H1 (cell line): ENCODE measurements around the gene FBXO34. TPM values are rescaled to one million over a fixed set of nuclear protein-coding genes. Genes with fewer than 3 reads are reported as not detected.

Experiments used
- CTCF ChIA-PET: fragments of 300-600 bp; sonication (Branson Sonifier 250); formaldehyde crosslinking; loops from one replicate; lab custom pipeline; 2021; ENCODE audit not compliant: partially characterized antibody; lab: Charles Lee
- POLR2A ChIA-PET: fragments of 300-600 bp; sonication (Branson Sonifier 250); formaldehyde crosslinking; loops from one replicate; lab custom pipeline; 2021; ENCODE audit warnings: inconsistent platforms; ENCODE audit not compliant: partially characterized antibody; lab: Charles Lee
- DNase-seq, 2 experiments: peaks; one replicate each; pipeline versions ENCODE4 v3.0.0 to v3.0.0-alpha.2; 2010 to 2022; ENCODE audit warnings: low spot score in 2 of 2, low read depth in 1 of 2, mixed read lengths in 1 of 2
- FAIRE-seq: peaks from 2 replicates; lab custom pipeline; 2011; peaks lifted over from hg19 to GRCh38; lab: Jason Lieb, UNC
- H2AFZ ChIP-seq: 2 replicates; pipeline ENCODE4 v1.8.1; 2012; ENCODE audit warnings: low read length, inconsistent platforms
- H2AK5ac ChIP-seq: 2 replicates; pipeline ENCODE4 v1.6.1; 2013; ENCODE audit warnings: low read depth, low read length
- H2BK120ac ChIP-seq: replicated peaks from 2 replicates; pipeline ENCODE3; 2013; ENCODE audit warnings: low read depth, low read length, inconsistent platforms
- H2BK12ac ChIP-seq: 2 replicates; pipeline ENCODE4 v1.6.1; 2013; ENCODE audit warnings: low read depth, low read length
- H2BK15ac ChIP-seq: 2 replicates; pipeline ENCODE4 v1.6.1; 2013; ENCODE audit warnings: low read length
- H2BK20ac ChIP-seq: 2 replicates; pipeline ENCODE4 v1.6.1; 2013; ENCODE audit warnings: low read length
- H2BK5ac ChIP-seq: 2 replicates; pipeline ENCODE4 v1.6.1; 2013; ENCODE audit warnings: low read depth, low read length
- H3K14ac ChIP-seq: 2 replicates; pipeline ENCODE4 v1.6.1; 2013; ENCODE audit warnings: inconsistent platforms; ENCODE audit not compliant: insufficient read length
- H3K18ac ChIP-seq: 2 replicates; pipeline ENCODE4 v1.6.1; 2013; ENCODE audit warnings: low read length; ENCODE audit errors: extremely low read depth
- H3K23ac ChIP-seq: 2 replicates; pipeline ENCODE4 v1.6.1; 2013; ENCODE audit warnings: inconsistent platforms; ENCODE audit not compliant: insufficient read length
- H3K23me2 ChIP-seq: 2 replicates; pipeline ENCODE4 v1.6.1; 2013; ENCODE audit warnings: low read depth, low read length
- H3K27ac ChIP-seq: 2 replicates; pipeline ENCODE4 v1.6.1; 2011; ENCODE audit warnings: low read depth, low read length, inconsistent platforms
- H3K27me3 ChIP-seq, 4 experiments: replicated peaks in 1 of 4; 1 replicate in 1 of 4; 2 replicates in 3 of 4; pipeline versions ENCODE4 v1.6.1 to v1.8.1; 2011 to 2013; ENCODE audit warnings: low read length in 3 of 4, mild to moderate bottlenecking in 3 of 4, inconsistent platforms in 2 of 4, mixed read lengths in 2 of 4, moderate library complexity in 1 of 4; ENCODE audit not compliant: control insufficient read depth in 3 of 4, insufficient read depth in 3 of 4; ENCODE audit errors: extremely low read depth in 1 of 4
- H3K36me3 ChIP-seq, 4 experiments: 2 replicates each; pipeline versions ENCODE4 v1.6.1 to v1.8.1; 2011 to 2013; ENCODE audit warnings: mild to moderate bottlenecking in 4 of 4, low read length in 3 of 4, moderate library complexity in 2 of 4, control low read depth in 1 of 4, inconsistent platforms in 1 of 4; ENCODE audit not compliant: insufficient read depth in 4 of 4, control insufficient read depth in 2 of 4
- H3K4ac ChIP-seq: replicated peaks from 2 replicates; pipeline ENCODE3; 2013; ENCODE audit warnings: low read length, low read depth, mixed read lengths, inconsistent platforms; ENCODE audit not compliant: insufficient read length
- H3K4me1 ChIP-seq, 4 experiments: replicated peaks in 1 of 4; 1 replicate in 1 of 4; 2 replicates in 3 of 4; pipeline versions ENCODE4 v1.6.1 to v1.8.1; 2011 to 2013; ENCODE audit warnings: low read length in 3 of 4, inconsistent platforms in 2 of 4, mixed read lengths in 1 of 4; ENCODE audit not compliant: insufficient read depth in 4 of 4, control insufficient read depth in 3 of 4
- H3K4me2 ChIP-seq, 2 experiments: 2 replicates each; pipeline versions ENCODE4 v1.6.1 to v1.8.1; 2011 to 2013; ENCODE audit warnings: low read depth in 2 of 2, low read length in 2 of 2, control low read depth in 1 of 2, inconsistent platforms in 1 of 2, mild to moderate bottlenecking in 1 of 2; ENCODE audit not compliant: insufficient read depth in 1 of 2
- H3K4me3 ChIP-seq, 4 experiments: fragments of 200-600, 300-600 bp in 1 of 4; sonication (generic), shearing (Covaris generic), sonication (Bioruptor Twin) in 1 of 4; 2 replicates each; pipeline versions ENCODE4 v1.5.1 to v1.8.1; 2011 to 2016; ENCODE audit warnings: low read length in 4 of 4, low read depth in 3 of 4, control low read depth in 2 of 4, inconsistent platforms in 2 of 4, mild to moderate bottlenecking in 2 of 4, mixed read lengths in 1 of 4, moderate library complexity in 1 of 4; ENCODE audit not compliant: insufficient read depth in 2 of 4; ENCODE audit errors: extremely low read depth in 1 of 4
- H3K56ac ChIP-seq: replicated peaks from 2 replicates; pipeline ENCODE3; 2013; ENCODE audit warnings: low read depth, mild to moderate bottlenecking, mixed read lengths, low read length, inconsistent platforms; ENCODE audit not compliant: insufficient read length
- H3K79me1 ChIP-seq: 2 replicates; pipeline ENCODE4 v1.6.1; 2013; ENCODE audit warnings: low read depth, low read length, control low read depth
- H3K79me2 ChIP-seq, 2 experiments: 2 replicates each; pipeline versions ENCODE4 v1.6.1 to v1.8.1; 2012 to 2013; ENCODE audit warnings: low read length in 2 of 2, mild to moderate bottlenecking in 2 of 2, inconsistent platforms in 1 of 2; ENCODE audit not compliant: insufficient read depth in 2 of 2, control insufficient read depth in 1 of 2
- H3K9ac ChIP-seq, 4 experiments: replicated peaks in 1 of 4; 1 replicate in 1 of 4; 2 replicates in 3 of 4; pipeline versions ENCODE4 v1.6.1 to v1.8.1; 2011 to 2013; ENCODE audit warnings: low read depth in 3 of 4, low read length in 3 of 4, control low read depth in 2 of 4, mild to moderate bottlenecking in 2 of 4, moderate library complexity in 2 of 4, inconsistent platforms in 1 of 4; ENCODE audit errors: extremely low read depth in 1 of 4
- H3K9me3 ChIP-seq, 2 experiments: 2 replicates each; pipeline versions ENCODE4 v1.6.1 to v1.8.1; 2012 to 2013; ENCODE audit warnings: mild to moderate bottlenecking in 2 of 2, moderate library complexity in 2 of 2, control low read depth in 1 of 2, inconsistent platforms in 1 of 2, low read depth in 1 of 2, low read length in 1 of 2, mixed read lengths in 1 of 2; ENCODE audit not compliant: insufficient read depth in 2 of 2
- H4K20me1 ChIP-seq, 2 experiments: replicated peaks in 1 of 2; 2 replicates each; pipeline versions ENCODE3 to v1.8.1; 2011 to 2013; ENCODE audit warnings: inconsistent platforms in 2 of 2, low read length in 2 of 2, mild to moderate bottlenecking in 1 of 2; ENCODE audit not compliant: insufficient read depth in 2 of 2, control insufficient read depth in 1 of 2
- H4K5ac ChIP-seq: 2 replicates; pipeline ENCODE4 v1.6.1; 2013; ENCODE audit warnings: low read length, low read depth, mixed read lengths, inconsistent platforms; ENCODE audit not compliant: insufficient read length
- H4K8ac ChIP-seq: 2 replicates; pipeline ENCODE4 v1.8.0; 2013; ENCODE audit warnings: mild to moderate bottlenecking, moderate library complexity, low read length, inconsistent platforms; ENCODE audit not compliant: insufficient read depth; ENCODE audit errors: extremely low read depth
- H4K91ac ChIP-seq: replicated peaks from 2 replicates; pipeline ENCODE3; 2013; ENCODE audit warnings: low read length, mixed read lengths, inconsistent platforms; ENCODE audit not compliant: insufficient read length
- BCL11A ChIP-seq, 2 experiments: IDR thresholded peaks; one replicate each; pipeline ENCODE4 v1.6.1; 2011; ENCODE audit warnings: low read depth in 2 of 2, low read length in 2 of 2, mild to moderate bottlenecking in 2 of 2
- CBX5 ChIP-seq: fragments of 300-800, 300-1000 bp; sonication (generic); IDR thresholded peaks from 2 replicates; pipeline ENCODE4 v1.7.1; 2016; ENCODE audit warnings: antibody characterized with exemption, low read length, low read depth
- CHD1 ChIP-seq: IDR thresholded peaks from 2 replicates; pipeline ENCODE4 v1.6.1; 2012; ENCODE audit warnings: low read depth, low read length, improper control_type of control experiment
- GABPA ChIP-seq: IDR thresholded peaks from 2 replicates; pipeline ENCODE4 v1.6.1; 2011; ENCODE audit warnings: mild to moderate bottlenecking, low read length, moderate library complexity, borderline replicate concordance; ENCODE audit not compliant: insufficient read depth
- JUN ChIP-seq: IDR thresholded peaks from 2 replicates; pipeline ENCODE4 v1.6.1; 2011; ENCODE audit warnings: low read depth, mild to moderate bottlenecking, improper control_type of control experiment, low read length
- KDM5A ChIP-seq: fragments of 200-600 bp; IDR thresholded peaks from 2 replicates; pipeline ENCODE4 v1.7.1; 2012; ENCODE audit warnings: mild to moderate bottlenecking, low read length, inconsistent platforms, mixed read lengths
- MAFK ChIP-seq: IDR thresholded peaks from 2 replicates; pipeline ENCODE4 v1.6.1; 2012; ENCODE audit warnings: low read depth, mild to moderate bottlenecking, improper control_type of control experiment, low read length
- NRF1 ChIP-seq: IDR thresholded peaks from 2 replicates; pipeline ENCODE4 v1.6.1; 2011; ENCODE audit warnings: mild to moderate bottlenecking, low read depth, low read length, improper control_type of control experiment
- POLR2AphosphoS5 ChIP-seq: IDR thresholded peaks from 2 replicates; pipeline ENCODE4 v1.6.1; 2011; ENCODE audit warnings: low read depth, low read length
- RNF2 ChIP-seq: fragments of 200-900, 300-1000 bp; sonication (generic); IDR thresholded peaks from 2 replicates; pipeline ENCODE4 v1.7.1; 2016; ENCODE audit warnings: borderline replicate concordance, low read depth, mild to moderate bottlenecking, antibody characterized with exemption, low read length; ENCODE audit not compliant: poor library complexity, severe bottlenecking; ENCODE audit errors: missing control alignments
- SUZ12 ChIP-seq: fragments of 200-600 bp; sonication (generic); IDR thresholded peaks from 2 replicates; pipeline ENCODE4 v1.6.1; 2012; ENCODE audit warnings: mild to moderate bottlenecking, inconsistent platforms, low read length, moderate library complexity, mixed read lengths
- TBP ChIP-seq: IDR thresholded peaks from 2 replicates; pipeline ENCODE4 v1.6.1; 2011; ENCODE audit warnings: low read depth, low read length, improper control_type of control experiment
- TCF12 ChIP-seq: IDR thresholded peaks from 2 replicates; pipeline ENCODE4 v1.6.1; 2011; ENCODE audit warnings: low read depth, mild to moderate bottlenecking, low read length
- YY1 ChIP-seq: IDR thresholded peaks from 2 replicates; pipeline ENCODE4 v1.6.1; 2011; ENCODE audit warnings: low read depth, mild to moderate bottlenecking, low read length
- polyA plus RNA-seq, 7 experiments: library from polyadenylated mRNA; depleted of rRNA in 3 of 7; stranded (reverse) in 5 of 7; unstranded in 2 of 7; fragments of >200 nt in 5 of 7; fragments of 200-250 nt in 2 of 7; gene quantifications; 1 replicate in 5 of 7; 2 replicates in 1 of 7; 4 replicates in 1 of 7; pipeline versions ENCODE4 v1.2.1 to v1.2.3, GENCODE V29; 2011 to 2013; ENCODE audit warnings: missing spikeins in 2 of 7, mixed read lengths in 2 of 7
- total RNA-seq: library from RNA; stranded (reverse); fragmentation: NEBNext Ultra II Directional; extraction: Animal tissue kit (Norgen Biotek cat#: 25700); gene quantifications from 2 replicates; pipeline ENCODE4 v1.2.1, GENCODE V29; 2021
- TF ChIP-seq, protein P1 (sequence below): IDR thresholded peaks from 2 replicates; pipeline ENCODE4 v1.6.1; 2011; ENCODE audit warnings: low read depth, mild to moderate bottlenecking, low read length; ENCODE audit not compliant: insufficient read depth

FBXO34 gene
- total and polyA plus RNA-seq, 2 of the 8 experiments (the other 6 are each of a cell fraction or from before 2014, with no cell fraction given), result 7.0 to 14.4 TPM

DNA sequence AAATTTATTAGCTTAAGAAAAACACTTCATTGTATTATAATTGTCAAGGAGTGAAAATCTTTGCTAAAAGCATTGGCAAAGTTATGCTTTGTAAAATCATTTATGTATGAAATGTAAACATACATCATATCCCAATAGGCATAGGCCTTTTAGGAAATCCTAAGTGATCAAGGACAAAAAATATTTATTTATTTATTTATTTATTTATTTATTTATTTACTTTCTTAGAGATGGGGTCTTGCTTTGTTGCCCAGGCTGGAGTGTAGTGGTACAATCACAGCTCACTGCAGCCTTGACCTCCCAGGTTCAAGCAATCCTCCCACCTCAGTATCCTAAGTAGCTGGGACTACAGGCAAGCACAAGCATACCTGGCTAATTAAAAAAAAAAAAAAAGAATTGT, 47.9 kb upstream of the FBXO34 start:
- Histone ChIP-seq H4K8ac (no peak overlapping the region), H3K79me1 (no peaks in the 10 kb centered on the region), H3K9me3 (no peaks in the 10 kb centered on the region), H3K27me3 (peaks cover 0 to 1% (median 0%) of the 10 kb centered on the region in 4 experiments; a peak in 1 of 7 replicates), H3K56ac (no peak overlapping the region), H2BK12ac (no peak overlapping the region), H2AK5ac (no peak overlapping the region), H2BK15ac (no peak overlapping the region), H4K20me1 (no peaks in the 10 kb centered on the region), H3K4me2 (no peak overlapping the region), H3K23ac (no peak overlapping the region), H3K4me1 (no peaks in the 10 kb centered on the region), H2AFZ (no peak overlapping the region), H2BK5ac (no peak overlapping the region), H3K36me3 (no peaks in the 10 kb centered on the region), H3K4me3 (no peak overlapping the region), H3K14ac (no peak overlapping the region), H3K18ac (no peak overlapping the region), H4K91ac (no peak overlapping the region), H2BK20ac (no peak overlapping the region), H4K5ac (no peak overlapping the region), H3K9ac (no peak overlapping the region), H3K23me2 (no peaks in the 10 kb centered on the region), H3K27ac (no peak overlapping the region), H3K4ac (no peak overlapping the region), H2BK120ac (no peak overlapping the region), H3K79me2 (no peaks in the 10 kb centered on the region)
- POLR2A ChIA-PET, result interaction anchor here (0.6 to 0.9 kb wide), 2 partner anchors 17 to 195 kb away, joined by 3 to 4 read pairs; no protein-coding TSS in a partner anchor
- FAIRE-seq (no peak), DNase-seq (no peak)
- CTCF ChIA-PET, result interaction anchor here (0.7 to 1.6 kb wide), 2 partner anchors 10 to 14 kb away, joined by 3 to 4 read pairs; no protein-coding TSS in a partner anchor
- TF ChIP-seq YY1, result no peak
- no peak for TF ChIP-seq CHD1
- TF ChIP-seq GABPA, result no peak
- TF ChIP-seq MAFK, result no peak
- TF ChIP-seq, protein P1, sequence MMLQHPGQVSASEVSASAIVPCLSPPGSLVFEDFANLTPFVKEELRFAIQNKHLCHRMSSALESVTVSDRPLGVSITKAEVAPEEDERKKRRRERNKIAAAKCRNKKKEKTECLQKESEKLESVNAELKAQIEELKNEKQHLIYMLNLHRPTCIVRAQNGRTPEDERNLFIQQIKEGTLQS, result no peak
- no peak for TF ChIP-seq POLR2AphosphoS5
- TF ChIP-seq JUN, result no peak
- TF ChIP-seq RNF2, result no peak
- no peak for TF ChIP-seq TBP
- TF ChIP-seq KDM5A, result no peak
- TF ChIP-seq BCL11A (IDR thresholded peaks at IDR 0.05; ENCODE audit: low read depth in 2 of 2, low read length in 2 of 2), result no peak
- no peak for TF ChIP-seq TCF12
- no peak for TF ChIP-seq NRF1
- no peak for TF ChIP-seq SUZ12
- TF ChIP-seq CBX5, result no peak
